Activated naive CD4-positive, alpha-beta T cell treated with anti-CD3 and anti-CD28 coated beads, Interleukin-2, amount 10 ng/mL, durations not matched to agents 5 hours and 36 hours (primary cell): ENCODE measurements around the gene DNAJA3. TPM values are rescaled to one million over a fixed set of nuclear protein-coding genes. Genes with fewer than 3 reads are reported as not detected.

ENCODE experiments used
- total RNA-seq, 2 experiments: library from RNA; stranded (reverse); gene quantifications; one replicate each; pipeline ENCODE4 v1.2.3, GENCODE V29; 2021

DNAJA3 gene
- total RNA-seq: 10 to 100 TPM; 43.5 to 45.3 TPM

DNA sequence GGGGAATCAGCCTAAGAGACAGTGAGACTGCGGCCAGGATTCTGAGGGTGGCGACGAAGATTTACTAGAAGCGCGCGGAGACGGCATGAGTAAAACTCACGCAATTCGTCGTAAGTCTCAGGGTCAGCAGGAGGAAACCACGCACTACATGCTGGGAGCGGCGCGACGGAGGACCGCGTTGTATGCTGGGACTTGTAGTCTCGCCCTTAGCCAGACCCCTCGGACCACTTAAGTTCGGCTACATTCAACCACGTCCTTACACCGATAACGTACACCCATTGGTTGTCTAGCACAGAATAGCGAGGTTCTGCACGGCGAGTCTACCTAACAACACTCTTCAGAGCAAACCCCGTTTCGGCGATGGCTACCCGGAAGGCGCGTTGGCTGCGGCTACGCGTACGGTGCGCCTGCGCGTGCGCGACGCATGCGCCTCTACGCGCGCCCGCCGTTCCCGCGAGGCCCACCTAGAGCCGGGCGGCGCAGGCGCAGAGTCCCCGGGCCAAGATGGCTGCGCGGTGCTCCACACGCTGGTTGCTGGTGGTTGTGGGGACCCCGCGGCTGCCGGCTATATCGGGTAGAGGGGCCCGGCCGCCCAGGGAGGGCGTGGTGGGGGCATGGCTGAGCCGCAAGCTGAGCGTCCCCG lies at the start of gene DNAJA3:
Gene DNAJA3 (plus strand): TSS at position 491 of the 643 bp plus-strand sequence. CDS start 14 bp downstream, at position 505.

DNA sequence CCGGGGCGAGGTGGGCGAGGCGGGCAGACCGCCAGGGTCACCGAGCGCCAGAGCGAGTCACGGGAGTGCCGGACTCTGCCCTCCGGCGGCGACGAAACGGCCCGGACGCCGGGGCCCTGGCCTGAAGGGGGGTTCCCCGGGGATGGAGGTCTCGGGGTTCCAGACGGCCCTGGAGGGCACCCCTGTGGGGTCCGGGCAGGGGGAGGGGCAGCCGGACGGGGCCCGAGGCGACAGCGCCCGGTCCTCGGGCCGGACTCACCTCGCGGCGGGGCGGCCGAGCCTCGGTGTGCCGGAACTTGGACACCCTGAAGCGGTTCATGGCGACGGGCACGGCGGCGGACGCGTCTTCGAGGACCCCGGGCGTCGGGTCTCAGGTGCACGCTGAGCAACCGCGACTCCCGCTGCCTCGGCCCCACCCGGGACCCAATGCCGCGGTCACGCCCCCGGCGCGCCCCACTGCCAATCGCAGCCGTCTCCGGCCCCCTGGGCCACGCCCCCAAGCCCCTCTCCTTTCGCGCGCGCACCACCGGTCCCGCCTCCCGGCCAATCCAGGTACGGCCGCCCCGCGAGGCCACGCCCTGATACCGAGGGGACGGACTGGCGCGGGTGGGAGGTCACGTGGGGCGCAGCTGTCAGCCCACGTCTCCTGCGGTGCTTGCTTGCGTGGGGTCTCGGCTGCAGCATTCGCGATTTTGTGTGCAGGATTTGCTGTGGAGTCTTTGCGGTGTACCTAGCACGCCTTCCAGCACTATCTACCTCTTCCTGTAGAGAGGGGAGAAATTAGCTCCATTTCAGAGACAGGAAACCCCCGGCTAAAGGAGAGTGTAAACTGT lies 9.3 kb upstream of the DNAJA3 start, which contains the start of gene CORO7:
Gene CORO7 (minus strand): TSS at position 397 of the 833 bp plus-strand sequence. CDS start 78 bp downstream, at position 319.

DNA sequence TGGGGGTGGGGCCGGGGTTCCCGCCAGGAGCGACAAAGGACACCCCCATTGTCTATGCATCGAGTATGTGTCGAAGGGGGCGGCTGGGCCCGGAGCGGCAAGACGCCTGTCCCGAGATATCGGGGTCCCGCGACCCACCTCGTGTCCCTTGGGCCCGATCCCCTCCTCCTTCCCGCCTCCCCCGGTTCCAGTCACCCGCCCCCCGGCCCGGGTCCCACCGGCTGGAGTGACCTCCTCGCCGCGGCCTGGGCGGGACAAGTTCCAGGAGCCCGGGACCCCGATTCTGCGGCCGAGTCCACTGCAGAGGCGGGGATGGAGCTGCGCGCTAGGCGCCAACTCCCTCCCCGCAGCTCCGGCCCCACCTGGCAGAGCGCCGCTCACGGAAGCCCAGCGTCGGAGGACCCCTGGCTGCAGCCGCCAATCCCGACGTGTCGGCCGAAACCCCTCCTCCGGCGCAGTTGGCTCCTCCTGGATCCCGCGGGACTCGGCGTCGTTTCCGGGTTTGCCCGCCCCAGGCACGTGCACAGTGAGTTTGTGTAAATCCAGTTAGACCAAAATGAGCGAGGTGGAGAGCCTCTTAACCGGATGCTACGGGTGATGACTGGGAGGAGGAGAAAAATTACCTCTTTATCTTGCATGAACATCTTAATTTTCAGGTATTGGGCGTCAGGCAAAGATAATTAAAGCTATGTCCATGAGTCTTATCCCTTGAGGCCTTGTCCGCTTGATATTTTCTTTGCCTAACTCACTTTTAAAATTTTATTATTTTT lies 48.7 kb downstream of the DNAJA3 start, which contains the start of gene NMRAL1:
Gene NMRAL1 (minus strand): TSS at position 434 of the 770 bp plus-strand sequence. CDS start 493 bp downstream, outside the sequence.

DNA sequence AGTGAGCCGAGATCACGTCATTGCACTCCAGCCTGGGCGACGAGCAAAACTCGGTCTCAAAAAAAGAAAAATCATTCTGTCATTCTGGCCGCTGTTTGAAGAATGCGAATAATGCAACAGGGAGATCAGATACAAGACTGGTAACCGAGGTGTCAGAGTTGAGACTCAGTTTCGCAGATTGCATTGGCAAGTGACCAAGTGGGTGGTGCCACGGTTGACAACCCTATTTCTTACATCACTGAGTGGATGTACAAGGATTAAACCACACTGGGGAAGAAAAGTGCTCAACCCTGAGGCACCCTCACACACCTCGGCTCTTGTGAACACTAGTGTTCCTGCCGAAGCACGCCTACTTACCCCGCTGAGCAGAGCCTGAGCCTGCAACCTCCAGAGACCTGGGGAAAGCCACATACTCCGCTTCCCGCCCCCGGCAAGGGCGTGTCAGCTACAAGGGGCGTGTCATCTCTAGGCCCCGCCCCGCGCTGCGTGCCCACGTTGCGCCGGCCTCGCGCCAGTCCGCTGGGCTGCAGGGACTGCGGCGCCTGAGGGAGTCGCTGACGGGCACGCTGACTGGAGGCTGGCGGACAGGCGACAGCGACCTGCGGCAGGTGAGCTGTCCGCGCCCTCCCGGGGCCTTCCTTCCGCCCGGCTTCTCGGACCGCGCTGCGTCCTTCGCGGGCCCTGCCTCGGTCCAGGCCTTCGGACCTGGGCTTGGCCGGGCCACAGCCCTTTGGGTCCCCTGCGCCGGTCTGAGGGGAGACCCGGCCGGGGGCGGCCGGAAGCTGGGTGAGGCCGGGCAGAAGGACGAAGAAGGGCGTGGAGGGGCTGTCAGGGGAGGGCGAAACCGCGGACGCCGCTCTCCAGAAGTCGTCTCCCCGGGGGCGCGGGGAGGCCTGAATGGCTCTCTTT lies 50.5 kb downstream of the DNAJA3 start, which contains the start of gene HMOX2:
Gene HMOX2 (plus strand): TSS at position 519 of the 909 bp plus-strand sequence. CDS start 29,127 bp downstream, outside the sequence.

Other genes starting within 250 kb of the DNAJA3 start
- not detected for gene SRL, start 183.8 kb upstream of the DNAJA3 start, total RNA-seq
- 10 to 100 TPM; 20.1 to 23.5 TPM for gene TFAP4, start 152.8 kb upstream of the DNAJA3 start, total RNA-seq
- gene GLIS2, start 109.8 kb upstream of the DNAJA3 start, total RNA-seq: under 1 TPM; 0.38 to 0.51 TPM
- gene PAM16, start 74.5 kb upstream of the DNAJA3 start, total RNA-seq: 10 to 100 TPM; 33.6 to 34.8 TPM
- gene VASN, start 54.0 kb upstream of the DNAJA3 start, total RNA-seq: not detected
- 100 to 1,000 TPM; 195 to 201 TPM for gene CORO7, start 9.3 kb upstream of the DNAJA3 start, total RNA-seq
- gene NMRAL1, start 48.8 kb downstream of the DNAJA3 start, total RNA-seq: 10 to 100 TPM; 43.8 to 46.6 TPM
- gene HMOX2, start 50.5 kb downstream of the DNAJA3 start, total RNA-seq: 10 to 100 TPM; 77.6 to 85.4 TPM
- 10 to 100 TPM; 33.2 to 33.6 TPM for gene CDIP1, start 112.9 kb downstream of the DNAJA3 start, total RNA-seq
- gene C16orf96, start 130.5 kb downstream of the DNAJA3 start, total RNA-seq: under 1 TPM; 0.25 to 0.39 TPM
- 10 to 100 TPM; 19.1 to 24.8 TPM for gene UBALD1, start 189.0 kb downstream of the DNAJA3 start, total RNA-seq
- gene MGRN1, start 199.0 kb downstream of the DNAJA3 start, total RNA-seq: 10 to 100 TPM; 72.8 to 73.6 TPM